ENCODE data around the gene MANSC4. TPM values are rescaled to one million over a fixed set of nuclear protein-coding genes. Genes with fewer than 3 reads are reported as not detected.

The MANSC4 gene
- not detected for total RNA-seq

DNA sequence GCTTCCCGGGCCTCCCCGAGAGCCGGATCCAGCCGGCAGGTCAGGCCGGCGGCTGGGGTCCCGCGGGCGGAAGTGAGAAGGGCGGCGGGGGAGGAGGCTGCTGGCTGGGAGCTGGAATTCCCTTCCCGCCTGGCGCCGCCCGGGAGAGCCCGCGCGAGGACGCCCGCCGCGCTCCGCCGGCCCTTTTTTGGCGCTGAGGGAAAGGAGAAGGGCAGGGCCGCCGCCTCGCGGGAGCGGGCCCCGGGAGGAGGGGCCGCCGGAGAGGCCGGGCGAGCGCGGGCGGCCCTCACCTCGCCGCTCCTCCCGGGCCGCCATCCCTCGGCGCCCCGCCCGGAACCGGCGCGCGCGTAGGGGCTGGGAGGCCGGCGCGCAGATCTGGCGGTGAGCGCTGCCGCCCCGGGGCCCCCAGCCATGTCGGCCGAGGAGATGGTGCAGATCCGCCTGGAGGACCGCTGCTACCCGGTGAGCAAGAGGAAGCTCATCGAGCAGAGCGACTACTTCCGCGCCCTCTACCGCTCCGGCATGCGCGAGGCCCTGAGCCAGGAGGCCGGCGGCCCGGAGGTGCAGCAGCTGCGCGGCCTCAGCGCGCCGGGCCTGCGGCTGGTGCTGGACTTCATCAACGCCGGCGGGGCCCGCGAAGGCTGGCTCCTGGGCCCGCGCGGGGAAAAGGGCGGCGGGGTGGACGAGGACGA, at the start of gene MANSC4, which contains the start of gene KLHL42:
MANSC4 (minus strand) TSS at position 317 of the 692 bp plus-strand sequence. CDS start 8,960 bp downstream, outside the sequence.
KLHL42 (plus strand) TSS at position 314 of the 692 bp plus-strand sequence; CDS start at position 412, 98 bp downstream.
- Histone ChIP-seq H3K27me3 (no peaks in the 10 kb centered on the region), H3K4me1 (peaks cover 18% of the 10 kb centered on the region in 2 donors), H3K27ac (peak within 1 kb of the TSS; percentile 85 to 90 (median 88)), H3K36me3 (no peaks in the 10 kb centered on the region), H3K4me3 (replicated peaks in 1 of 3) (peak within 1 kb of the TSS; percentile 9 to 87 (median 70)), H3K9me3 (no peaks in the 10 kb centered on the region)
- DNase-seq = peak; percentile 60 to 67
- TF ChIP-seq, protein P1, sequence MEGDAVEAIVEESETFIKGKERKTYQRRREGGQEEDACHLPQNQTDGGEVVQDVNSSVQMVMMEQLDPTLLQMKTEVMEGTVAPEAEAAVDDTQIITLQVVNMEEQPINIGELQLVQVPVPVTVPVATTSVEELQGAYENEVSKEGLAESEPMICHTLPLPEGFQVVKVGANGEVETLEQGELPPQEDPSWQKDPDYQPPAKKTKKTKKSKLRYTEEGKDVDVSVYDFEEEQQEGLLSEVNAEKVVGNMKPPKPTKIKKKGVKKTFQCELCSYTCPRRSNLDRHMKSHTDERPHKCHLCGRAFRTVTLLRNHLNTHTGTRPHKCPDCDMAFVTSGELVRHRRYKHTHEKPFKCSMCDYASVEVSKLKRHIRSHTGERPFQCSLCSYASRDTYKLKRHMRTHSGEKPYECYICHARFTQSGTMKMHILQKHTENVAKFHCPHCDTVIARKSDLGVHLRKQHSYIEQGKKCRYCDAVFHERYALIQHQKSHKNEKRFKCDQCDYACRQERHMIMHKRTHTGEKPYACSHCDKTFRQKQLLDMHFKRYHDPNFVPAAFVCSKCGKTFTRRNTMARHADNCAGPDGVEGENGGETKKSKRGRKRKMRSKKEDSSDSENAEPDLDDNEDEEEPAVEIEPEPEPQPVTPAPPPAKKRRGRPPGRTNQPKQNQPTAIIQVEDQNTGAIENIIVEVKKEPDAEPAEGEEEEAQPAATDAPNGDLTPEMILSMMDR (IDR thresholded peaks at IDR 0.05) = peak in 1 of 6 experiments; percentile 2
- TF ChIP-seq POLR2A (IDR thresholded peaks at IDR 0.05) = peak in 1 of 2 donors; percentile 64
- WGBS, 2 donors = 0 to 2% methylated on average over 11 to 15 of the region's 92 CpGs
- intact Hi-C loops (cut with DNase I) = no loop called here

DNA sequence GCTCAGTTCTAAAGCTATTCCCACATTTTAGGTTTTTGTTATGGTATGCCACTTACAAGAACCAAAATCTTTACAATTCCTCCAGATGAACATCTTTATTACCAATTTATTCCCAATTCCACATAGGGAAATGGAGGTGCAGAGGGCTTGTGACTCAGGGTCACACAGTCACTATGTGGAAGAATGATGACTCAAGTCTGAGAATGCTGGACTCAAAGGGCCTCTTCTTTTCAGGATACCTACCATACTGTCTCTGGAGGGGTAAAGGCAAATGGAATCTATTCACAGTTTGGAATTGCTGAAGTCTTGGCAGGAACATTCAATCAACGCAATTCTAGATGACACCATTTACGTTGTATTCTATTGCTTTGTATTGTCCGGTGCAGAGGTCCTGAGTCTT, 48.2 kb upstream of the MANSC4 start:
- no peaks in the 10 kb centered on the region for H3K27me3 ChIP-seq
- intact Hi-C loops (cut with DNase I) = no loop called here
- no peak overlapping the region for H3K4me3 ChIP-seq (replicated peaks in 1 of 3)
- no peak overlapping the region for H3K27ac ChIP-seq
- DNase-seq = no peak
- H3K4me1 ChIP-seq = no peaks in the 10 kb centered on the region
- WGBS, 2 donors = 96 to 99% methylated on average over 3 of the region's 3 CpGs
- no peaks in the 10 kb centered on the region for H3K36me3 ChIP-seq
- H3K9me3 ChIP-seq = no peaks in the 10 kb centered on the region
- TF ChIP-seq, protein P1 (IDR thresholded peaks at IDR 0.05) = no peak
- no peak for TF ChIP-seq POLR2A (IDR thresholded peaks at IDR 0.05)

DNA sequence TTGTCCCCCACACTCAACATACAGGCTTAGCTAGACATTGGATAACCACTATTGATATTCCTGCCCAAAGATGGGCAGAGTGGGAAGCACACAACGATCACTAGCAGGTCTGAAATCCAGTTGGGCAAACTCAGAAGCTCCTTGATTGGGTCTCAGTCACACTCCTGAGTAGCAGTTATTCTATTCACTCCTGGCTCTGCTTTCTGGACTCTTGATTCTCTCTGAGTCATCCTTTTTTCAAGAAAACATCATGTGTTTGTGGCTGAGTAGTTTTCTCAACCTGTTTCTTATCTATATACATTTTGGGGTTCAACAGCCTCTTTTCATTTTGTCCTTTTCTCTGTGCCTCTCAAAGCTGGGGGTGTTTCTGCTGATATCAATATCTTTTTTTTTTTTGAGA, 46.0 kb upstream of the MANSC4 start:
- no peak for DNase-seq
- Histone ChIP-seq H3K9me3 (no peaks in the 10 kb centered on the region), H3K27ac (no peak overlapping the region), H3K36me3 (no peaks in the 10 kb centered on the region), H3K4me1 (no peaks in the 10 kb centered on the region), H3K4me3 (replicated peaks in 1 of 3) (no peak overlapping the region), H3K27me3 (no peaks in the 10 kb centered on the region)
- WGBS, 2 donors = 71 to 95% methylated on average over 1 of the region's 1 CpG
- intact Hi-C loops (cut with DNase I) = no loop called here
- TF ChIP-seq, protein P1 (IDR thresholded peaks at IDR 0.05) = no peak
- no peak for TF ChIP-seq POLR2A (IDR thresholded peaks at IDR 0.05)

DNA sequence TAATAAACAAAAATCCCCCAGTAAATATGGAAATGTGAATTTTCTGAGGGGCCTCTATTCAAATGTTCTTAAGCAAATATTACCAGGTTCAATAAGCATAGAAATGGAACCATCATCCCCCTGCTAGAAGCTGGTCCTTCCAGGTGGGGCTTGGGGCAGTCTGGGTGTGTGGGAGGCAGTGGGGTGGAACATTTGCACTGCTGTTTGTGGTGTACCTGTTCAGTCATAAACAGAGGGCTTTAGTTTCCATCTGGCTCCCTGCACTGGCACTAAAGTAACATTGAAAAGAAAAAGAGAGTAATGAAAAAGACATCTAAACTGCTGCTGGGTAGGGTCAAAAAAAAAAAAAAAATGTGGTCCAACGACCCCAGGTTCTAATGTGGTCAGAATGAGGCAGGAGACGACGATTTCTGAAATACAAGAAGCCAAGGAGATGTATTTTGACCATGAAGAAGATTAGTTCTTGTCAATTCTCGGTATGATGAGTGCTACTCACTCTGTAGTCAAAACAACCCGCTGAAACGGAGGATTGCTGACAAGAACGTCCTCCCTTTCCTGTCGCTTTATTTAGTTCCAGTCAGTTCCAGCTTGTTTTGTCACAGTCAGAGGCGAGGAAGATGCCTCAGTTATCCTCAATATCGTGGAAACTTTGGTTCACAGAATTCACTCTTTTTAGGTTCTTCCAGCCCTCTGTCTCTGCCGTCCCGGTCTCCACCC, 44.2 kb upstream of the MANSC4 start:
- TF ChIP-seq POLR2A (IDR thresholded peaks at IDR 0.05) = no peak
- H3K9me3 ChIP-seq = no peaks in the 10 kb centered on the region
- 52 to 55% methylated on average over 12 of the region's 12 CpGs for WGBS, 2 donors
- intact Hi-C loops (cut with DNase I) = no loop called here
- H3K27ac ChIP-seq = no peak overlapping the region
- no peak overlapping the region for H3K4me3 ChIP-seq (replicated peaks in 1 of 3)
- no peak for DNase-seq
- H3K4me1 ChIP-seq = no peaks in the 10 kb centered on the region
- no peaks in the 10 kb centered on the region for H3K36me3 ChIP-seq
- H3K27me3 ChIP-seq = no peaks in the 10 kb centered on the region

DNA sequence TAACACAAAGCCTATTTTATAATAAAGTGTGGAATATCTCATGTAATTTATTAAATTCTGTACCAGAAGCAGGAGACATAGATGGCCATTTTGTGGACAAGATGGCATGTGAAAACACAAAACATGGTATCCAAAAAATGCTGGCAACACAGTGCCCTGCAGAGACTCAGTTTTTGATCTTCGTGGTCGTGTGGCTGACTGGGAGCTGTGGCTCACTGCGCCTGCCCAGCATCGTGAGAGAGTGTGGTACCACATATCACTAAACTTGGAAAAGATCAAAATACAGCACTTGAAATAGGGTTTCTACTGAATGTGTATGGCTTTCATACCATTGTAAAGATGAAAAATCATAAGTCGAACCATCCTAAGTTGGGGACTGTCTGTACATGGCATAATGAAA, 43.0 kb upstream of the MANSC4 start:
- no peak for TF ChIP-seq POLR2A (IDR thresholded peaks at IDR 0.05)
- TF ChIP-seq, protein P1 (IDR thresholded peaks at IDR 0.05) = no peak
- no peaks in the 10 kb centered on the region for H3K27me3 ChIP-seq
- 90% methylated on average over 5 of the region's 5 CpGs for WGBS, 2 donors

More for the DNA sequence above, 43.0 kb upstream of the MANSC4 start:
- intact Hi-C loops (cut with DNase I) = no loop called here
- no peaks in the 10 kb centered on the region for H3K36me3 ChIP-seq
- H3K27ac ChIP-seq = no peak overlapping the region
- no peak for DNase-seq
- no peaks in the 10 kb centered on the region for H3K9me3 ChIP-seq
- H3K4me1 ChIP-seq = no peaks in the 10 kb centered on the region
- H3K4me3 ChIP-seq (replicated peaks in 1 of 3) = no peak overlapping the region

Data from thyroid gland (tissue), 4 donors.